ENCODE data around the gene TFF2.
A peak's percentile ranks its signal among the peaks of the same experiment; 100 is the strongest.

The TFF2 gene

DNA sequence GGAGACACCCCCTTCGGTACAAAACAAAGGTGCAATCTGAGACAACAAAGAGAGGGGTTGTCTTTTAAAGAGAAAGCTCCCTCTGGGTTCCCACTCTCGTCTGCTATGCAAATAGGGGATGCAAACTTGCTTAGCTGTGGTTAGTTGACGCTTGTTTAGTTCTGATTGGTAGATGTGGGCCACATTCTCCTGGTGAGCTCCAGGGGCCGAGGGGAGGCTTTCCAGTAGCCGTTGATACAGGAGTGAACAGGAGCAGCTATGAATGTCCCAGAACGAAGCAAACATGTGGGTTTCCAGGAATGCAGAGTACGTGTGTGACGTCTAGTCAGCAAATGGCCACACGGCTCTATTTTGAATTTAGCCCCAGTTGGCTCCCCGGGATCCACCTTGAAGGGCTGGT is 14.7 kb downstream of the TFF2 start:
- DNase-seq (ENCODE audit: low read depth) = peak; percentile 26

GRCh38 chr21:42332557-42333317 is 18.1 kb downstream of the TFF2 start:
- DNase-seq (ENCODE audit: low read depth) = no peak
- no peak for TF ChIP-seq CTCF (IDR thresholded peaks at IDR 0.05; ENCODE audit: insufficient read depth, low read depth, low read length, missing control alignments)
- H3K4me3 ChIP-seq (ENCODE audit: low read depth, low read length) = no peak overlapping the region

More for the DNA sequence above, 14.7 kb downstream of the TFF2 start:
- no peak for TF ChIP-seq CTCF (IDR thresholded peaks at IDR 0.05; ENCODE audit: insufficient read depth, low read depth, low read length, missing control alignments)
- no peak overlapping the region for H3K4me3 ChIP-seq (ENCODE audit: low read depth, low read length)

GRCh38 chr21:42331660-42332059 is 19.1 kb downstream of the TFF2 start:
- no peak overlapping the region for H3K4me3 ChIP-seq (ENCODE audit: low read depth, low read length)
- no peak for TF ChIP-seq CTCF (IDR thresholded peaks at IDR 0.05; ENCODE audit: insufficient read depth, low read depth, low read length, missing control alignments)
- DNase-seq (ENCODE audit: low read depth) = no peak

DNA sequence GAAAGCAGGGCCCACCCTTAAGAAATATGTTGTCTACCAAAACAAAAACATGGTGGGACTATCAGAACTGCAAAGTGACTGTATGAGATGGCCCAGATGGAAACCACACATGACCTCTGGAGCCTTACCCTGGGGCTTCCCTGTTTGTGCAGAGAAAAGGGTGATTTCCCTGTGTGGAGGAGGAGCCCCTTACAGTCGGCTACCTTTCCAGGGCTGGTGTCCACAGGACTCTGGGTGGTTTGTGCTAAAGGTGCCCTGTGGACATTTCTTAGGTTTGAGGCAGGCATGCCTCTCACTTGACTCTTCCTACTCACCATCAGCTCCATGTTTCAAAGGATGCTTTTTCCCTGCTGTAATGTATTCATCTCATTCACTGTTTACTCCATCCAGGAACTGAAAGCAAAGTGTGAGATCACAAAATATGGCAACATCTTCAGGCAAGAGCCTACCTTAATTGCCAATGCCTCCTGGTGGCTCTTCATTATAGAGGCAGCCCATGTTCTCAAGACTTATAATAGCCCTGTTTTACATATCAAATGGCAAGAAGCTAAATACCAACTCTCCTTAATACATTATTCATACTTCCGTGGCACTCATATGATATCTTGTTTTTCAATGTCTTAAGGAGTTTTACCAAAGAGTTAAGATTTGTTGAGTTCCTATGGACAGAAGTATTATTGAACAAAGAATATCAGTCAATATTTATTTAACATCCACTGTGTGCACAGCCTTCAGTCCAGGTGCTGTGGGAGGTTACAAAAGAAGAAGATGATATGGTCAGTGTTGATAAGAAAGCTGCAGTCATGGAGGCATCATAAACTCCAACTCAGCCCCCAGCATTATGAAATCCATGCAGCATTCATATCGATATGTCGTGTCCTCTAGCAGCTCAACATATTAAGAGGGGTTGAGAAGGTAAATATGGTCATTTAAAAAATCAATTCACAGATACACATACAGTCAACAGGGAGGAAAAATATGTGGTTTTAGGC is 20.1 kb downstream of the TFF2 start:
- no peak for TF ChIP-seq CTCF (IDR thresholded peaks at IDR 0.05; ENCODE audit: insufficient read depth, low read depth, low read length, missing control alignments)
- DNase-seq (ENCODE audit: low read depth) = peak; percentile 44
- H3K4me3 ChIP-seq (ENCODE audit: low read depth, low read length) = no peak overlapping the region

DNA sequence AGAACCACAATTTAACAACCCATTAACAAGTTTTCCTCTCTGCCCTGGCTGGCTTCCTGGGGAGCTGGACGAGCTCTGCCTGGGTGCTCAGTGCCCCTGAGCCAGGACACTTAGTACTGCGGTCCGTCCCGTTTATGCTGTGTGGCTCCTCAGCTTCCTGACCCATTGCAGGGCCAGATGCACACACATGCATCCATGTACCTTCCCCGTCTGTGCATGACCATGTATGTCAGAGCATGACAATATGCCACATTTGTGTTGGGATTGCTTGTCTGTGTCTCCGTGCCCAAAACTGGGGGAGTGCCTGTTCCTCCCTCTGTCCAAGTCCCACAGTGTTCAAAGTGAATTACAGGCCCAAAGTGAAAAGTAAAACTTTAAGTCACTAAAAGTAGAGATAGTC is 25.9 kb downstream of the TFF2 start:
- TF ChIP-seq CTCF (IDR thresholded peaks at IDR 0.05; ENCODE audit: insufficient read depth, low read depth, low read length, missing control alignments) = no peak
- H3K4me3 ChIP-seq (ENCODE audit: low read depth, low read length) = no peak overlapping the region
- no peak for DNase-seq (ENCODE audit: low read depth)

DNA sequence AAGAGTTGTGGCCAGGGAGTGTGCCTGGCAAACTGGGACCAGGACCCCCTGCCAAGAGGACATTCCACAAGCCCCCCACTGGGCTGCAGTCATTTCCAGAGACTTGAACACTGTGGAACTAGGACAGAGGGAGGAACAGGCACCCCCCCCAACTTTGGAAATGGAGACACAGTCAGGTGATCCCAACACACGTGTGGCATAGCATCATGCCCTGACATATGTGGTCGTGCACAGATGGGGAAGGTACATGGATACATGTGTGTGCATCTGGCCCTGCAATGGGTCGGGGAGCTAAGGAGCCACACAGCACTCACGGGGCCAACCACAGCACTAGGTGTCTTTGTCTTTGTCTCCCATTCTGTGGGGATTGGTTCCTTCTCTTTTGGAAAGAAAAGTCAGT is 28.9 kb downstream of the TFF2 start:
- H3K4me3 ChIP-seq (ENCODE audit: low read depth, low read length) = no peak overlapping the region
- DNase-seq (ENCODE audit: low read depth) = no peak
- TF ChIP-seq CTCF (IDR thresholded peaks at IDR 0.05; ENCODE audit: insufficient read depth, low read depth, low read length, missing control alignments) = no peak

Data from GM12865 (cell line).